ENCODE measurements around the gene NFYC.
A peak's percentile ranks its signal among the peaks of the same experiment; 100 is the strongest.
"Not testable (repeated sequence)": the region's sequence is repeated elsewhere in the genome, so short reads cannot be mapped to it uniquely, and the experiment has no call there.

Gene NFYC

GRCh38 chr1:40665335-40666171, 26.0 kb upstream of the NFYC start, which contains the start of gene RIMS3:
Gene RIMS3, minus strand, starts transcription at chr1:40665682. Its CDS starts 23,757 bp downstream, at chr1:40641925.
- DNase-seq (ENCODE audit: low read depth in 2 of 2), result peak; percentile 68 to 78

GRCh38 chr1:40668769-40669525, 22.6 kb upstream of the NFYC start:
- peak; percentile 69 to 87 for DNase-seq (ENCODE audit: low read depth in 2 of 2)

GRCh38 chr1:40673452-40673851, 18.1 kb upstream of the NFYC start:
- DNase-seq (ENCODE audit: low read depth in 2 of 2), result no peak

- no peak for DNase-seq (ENCODE audit: low read depth in 2 of 2)
Observed at GRCh38 chr1:40676501-40676900, 15.0 kb upstream of the NFYC start.

GRCh38 chr1:40679165-40679953, 12.1 kb upstream of the NFYC start:
- DNase-seq (ENCODE audit: low read depth in 2 of 2), result no peak

- DNase-seq (ENCODE audit: low read depth in 2 of 2), result no peak
Observed at GRCh38 chr1:40684669-40685068, 6.8 kb upstream of the NFYC start.

- DNase-seq (ENCODE audit: low read depth in 2 of 2), result no peak
Observed at GRCh38 chr1:40687059-40687458, 4.4 kb upstream of the NFYC start.

- no peak for DNase-seq (ENCODE audit: low read depth in 2 of 2)
Observed at GRCh38 chr1:40687661-40688060, 3.8 kb upstream of the NFYC start.

- DNase-seq (ENCODE audit: low read depth in 2 of 2), result no peak
Observed at GRCh38 chr1:40689737-40690136, 1.8 kb upstream of the NFYC start.

GRCh38 chr1:40690771-40691537, 550 bp upstream of the NFYC start:
- no peak for DNase-seq (ENCODE audit: low read depth in 2 of 2)

- DNase-seq (ENCODE audit: low read depth in 2 of 2), result no peak
Observed at GRCh38 chr1:40692429-40692895, 958 bp downstream of the NFYC start.

- no peak for DNase-seq (ENCODE audit: low read depth in 2 of 2)
Observed at GRCh38 chr1:40693425-40693824, 1.9 kb downstream of the NFYC start.

- no peak for DNase-seq (ENCODE audit: low read depth in 2 of 2)
Observed at GRCh38 chr1:40694353-40694874, 2.9 kb downstream of the NFYC start.

GRCh38 chr1:40696294-40696693, 4.8 kb downstream of the NFYC start:
- DNase-seq (ENCODE audit: low read depth in 2 of 2), result no peak

- DNase-seq (ENCODE audit: low read depth in 2 of 2), result no peak
Observed at GRCh38 chr1:40697436-40697835, 5.9 kb downstream of the NFYC start.

GRCh38 chr1:40699787-40700186, 8.3 kb downstream of the NFYC start:
- DNase-seq (ENCODE audit: low read depth in 2 of 2), result no peak

GRCh38 chr1:40701684-40702083, 10.2 kb downstream of the NFYC start:
- no peak for DNase-seq (ENCODE audit: low read depth in 2 of 2)

GRCh38 chr1:40702810-40703209, 11.3 kb downstream of the NFYC start:
- DNase-seq (ENCODE audit: low read depth in 2 of 2), result not testable (repeated sequence)

GRCh38 chr1:40703316-40703715, 11.8 kb downstream of the NFYC start:
- DNase-seq (ENCODE audit: low read depth in 2 of 2), result no peak

GRCh38 chr1:40704817-40705733, 13.6 kb downstream of the NFYC start:
- no peak for DNase-seq (ENCODE audit: low read depth in 2 of 2)
